SJCRH30 (cell line): ENCODE measurements around the gene NUP107. TPM values are rescaled to one million over a fixed set of nuclear protein-coding genes. Genes with fewer than 3 reads are reported as not detected.

Experiments
- DNase-seq, 2 experiments: peaks; one replicate each; pipeline ENCODE4 v3.0.0-alpha.2; 2015 to 2020
- H3K27ac ChIP-seq: fragments of 250-450 bp; sonication (Bioruptor Pico); 2 replicates; pipeline ENCODE4 v1.5.1; 2020; ENCODE audit warnings: mild to moderate bottlenecking, moderate library complexity
- H3K27me3 ChIP-seq: fragments of 250-450 bp; sonication (Bioruptor Pico); 2 replicates; pipeline ENCODE4 v1.5.1; 2020; ENCODE audit warnings: mild to moderate bottlenecking, moderate library complexity
- H3K36me3 ChIP-seq: fragments of 250-450 bp; sonication (Bioruptor Pico); 2 replicates; pipeline ENCODE4 v1.5.1; 2020; ENCODE audit warnings: mild to moderate bottlenecking, moderate library complexity
- H3K4me1 ChIP-seq: fragments of 250-450 bp; sonication (Bioruptor Pico); 2 replicates; pipeline ENCODE4 v1.5.1; 2020; ENCODE audit warnings: mild to moderate bottlenecking, moderate library complexity
- H3K4me3 ChIP-seq: fragments of 250-450 bp; sonication (Bioruptor Pico); 2 replicates; pipeline ENCODE4 v1.5.1; 2020; ENCODE audit warnings: mild to moderate bottlenecking, moderate library complexity
- H3K9me3 ChIP-seq: fragments of 250-450 bp; sonication (Bioruptor Pico); replicated peaks from 2 replicates; pipeline ENCODE4 v1.5.1; 2020; ENCODE audit warnings: mild to moderate bottlenecking, moderate library complexity
- total RNA-seq: library from RNA; depleted of rRNA; stranded (reverse); fragments of >200 nt; shearing (Covaris generic); gene quantifications from 2 replicates; pipeline ENCODE4 v1.2.3, GENCODE V29; 2014; rRNA removed

Gene NUP107
- total RNA-seq, 1 experiment from 2014 or later: 150 TPM

GRCh38 chr12:68792952-68793351 is 106.2 kb downstream of the NUP107 start:
- peak; percentile 23 to 69 for DNase-seq
- H3K36me3 ChIP-seq: no peaks in the 10 kb centered on the region
- H3K27me3 ChIP-seq: no peaks in the 10 kb centered on the region
- no peaks in the 10 kb centered on the region for H3K9me3 ChIP-seq
- peak overlapping the region; percentile 84 for H3K27ac ChIP-seq
- no peak overlapping the region for H3K4me3 ChIP-seq
- H3K4me1 ChIP-seq: peaks cover 29% of the 10 kb centered on the region

DNA sequence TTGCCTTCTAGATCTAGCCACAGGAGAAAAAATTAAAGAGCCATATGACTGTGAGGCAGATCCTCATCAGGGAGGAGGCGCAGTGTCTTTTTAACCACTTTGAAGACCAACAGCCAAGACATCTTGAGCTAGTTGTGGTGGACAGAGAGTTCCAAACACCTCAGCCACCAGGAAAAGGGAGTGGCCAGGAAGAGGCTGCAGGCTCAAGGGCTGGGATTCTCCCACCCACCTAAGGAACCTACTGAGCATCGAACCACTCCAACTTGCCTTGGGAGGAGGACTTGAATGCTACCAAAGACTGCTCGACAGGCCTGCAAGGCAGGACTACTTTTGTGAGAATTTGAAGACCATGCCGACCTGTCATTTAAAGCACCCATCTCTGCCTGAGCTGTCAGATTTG is 106.7 kb downstream of the NUP107 start:
- H3K27me3 ChIP-seq: no peaks in the 10 kb centered on the region
- H3K4me1 ChIP-seq: peaks cover 29% of the 10 kb centered on the region
- peak overlapping the region; percentile 84 for H3K27ac ChIP-seq
- DNase-seq: no peak
- H3K4me3 ChIP-seq: no peak overlapping the region
- H3K36me3 ChIP-seq: no peaks in the 10 kb centered on the region
- H3K9me3 ChIP-seq: no peaks in the 10 kb centered on the region

GRCh38 chr12:68793975-68794652 is 107.3 kb downstream of the NUP107 start:
- no peaks in the 10 kb centered on the region for H3K27me3 ChIP-seq

DNA sequence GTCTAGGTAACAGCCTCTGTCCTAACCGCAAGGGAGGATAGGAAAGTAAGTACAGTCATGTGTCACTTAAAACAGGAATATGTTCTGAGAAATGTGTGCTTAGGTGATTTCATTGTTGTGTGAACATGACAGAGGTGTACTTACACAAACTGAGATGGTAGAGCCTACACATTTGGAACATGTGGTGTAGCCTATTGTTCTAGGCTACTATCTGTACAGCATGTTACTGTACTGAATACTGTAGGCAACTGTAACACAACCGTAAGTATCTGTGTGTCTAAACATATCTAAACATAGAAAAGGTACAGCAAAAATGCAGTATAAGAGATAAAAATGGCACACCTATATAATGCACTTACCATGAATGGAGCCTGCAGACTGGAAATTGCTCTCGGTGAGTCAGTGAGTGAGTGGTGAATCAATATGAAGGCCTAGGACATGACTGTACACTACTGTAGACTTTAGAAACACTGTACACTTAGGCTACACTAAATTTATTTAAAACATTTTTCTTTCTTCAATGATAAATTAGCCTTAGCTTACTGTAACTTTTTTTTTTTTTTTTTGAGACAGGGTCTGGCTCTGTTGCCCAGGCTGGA is 108.0 kb downstream of the NUP107 start:
- H3K36me3 ChIP-seq: no peaks in the 10 kb centered on the region
- H3K4me3 ChIP-seq: no peak overlapping the region
- no peak for DNase-seq
- H3K9me3 ChIP-seq: no peaks in the 10 kb centered on the region
- H3K27ac ChIP-seq: peak overlapping the region; percentile 84
- H3K4me1 ChIP-seq: peaks cover 29% of the 10 kb centered on the region
- no peaks in the 10 kb centered on the region for H3K27me3 ChIP-seq

More at GRCh38 chr12:68793975-68794652, 107.3 kb downstream of the NUP107 start:
- no peaks in the 10 kb centered on the region for H3K9me3 ChIP-seq
- DNase-seq: peak; percentile 61 to 78
- no peak overlapping the region for H3K4me3 ChIP-seq
- H3K27ac ChIP-seq: peak overlapping the region; percentile 84
- H3K4me1 ChIP-seq: peaks cover 29% of the 10 kb centered on the region
- H3K36me3 ChIP-seq: no peaks in the 10 kb centered on the region

Other genes starting within 250 kb of the NUP107 start
- gene RAP1B, start 76.1 kb upstream of the NUP107 start, total RNA-seq: 193 and 207 TPM in 2 replicates
- gene SLC35E3, start 59.2 kb downstream of the NUP107 start, total RNA-seq: 8.6 and 10.5 TPM in 2 replicates
- gene MDM2, start 121.2 kb downstream of the NUP107 start, total RNA-seq: 62.0 and 85.5 TPM in 2 replicates
- gene CPM, start 246.2 kb downstream of the NUP107 start, total RNA-seq: 0.43 and 1.2 TPM in 2 replicates